ENCODE measurements around the gene CR1L.

DNA sequence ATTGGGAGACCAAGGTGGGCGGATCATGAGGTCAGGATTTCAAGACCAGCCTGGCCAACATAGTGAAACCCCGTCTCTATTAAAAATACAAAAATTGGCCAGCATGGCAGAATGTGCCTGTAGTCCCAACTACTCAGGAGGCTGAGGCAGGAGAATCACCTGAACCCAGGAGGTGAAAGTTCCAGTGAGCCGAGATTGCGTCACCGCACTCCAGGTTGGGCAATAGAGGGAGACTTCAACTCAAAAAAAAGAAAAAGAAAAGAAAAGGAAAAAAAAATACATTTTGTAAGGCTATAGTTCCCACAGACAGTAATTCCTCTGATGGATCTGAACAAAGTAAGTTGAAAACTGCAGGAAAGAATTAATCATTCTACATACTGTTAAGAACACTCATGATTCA is 58.8 kb downstream of the CR1L start:
- TF ChIP-seq YY1 (tag by site-specific recombination; IDR thresholded peaks at IDR 0.05) (no peak), ZNF677 (tag by site-specific recombination; IDR thresholded peaks at IDR 0.05) (no peak), ZNF140 (tag by site-specific recombination; IDR thresholded peaks at IDR 0.05) (no peak)
- TF ChIP-seq, protein P1, sequence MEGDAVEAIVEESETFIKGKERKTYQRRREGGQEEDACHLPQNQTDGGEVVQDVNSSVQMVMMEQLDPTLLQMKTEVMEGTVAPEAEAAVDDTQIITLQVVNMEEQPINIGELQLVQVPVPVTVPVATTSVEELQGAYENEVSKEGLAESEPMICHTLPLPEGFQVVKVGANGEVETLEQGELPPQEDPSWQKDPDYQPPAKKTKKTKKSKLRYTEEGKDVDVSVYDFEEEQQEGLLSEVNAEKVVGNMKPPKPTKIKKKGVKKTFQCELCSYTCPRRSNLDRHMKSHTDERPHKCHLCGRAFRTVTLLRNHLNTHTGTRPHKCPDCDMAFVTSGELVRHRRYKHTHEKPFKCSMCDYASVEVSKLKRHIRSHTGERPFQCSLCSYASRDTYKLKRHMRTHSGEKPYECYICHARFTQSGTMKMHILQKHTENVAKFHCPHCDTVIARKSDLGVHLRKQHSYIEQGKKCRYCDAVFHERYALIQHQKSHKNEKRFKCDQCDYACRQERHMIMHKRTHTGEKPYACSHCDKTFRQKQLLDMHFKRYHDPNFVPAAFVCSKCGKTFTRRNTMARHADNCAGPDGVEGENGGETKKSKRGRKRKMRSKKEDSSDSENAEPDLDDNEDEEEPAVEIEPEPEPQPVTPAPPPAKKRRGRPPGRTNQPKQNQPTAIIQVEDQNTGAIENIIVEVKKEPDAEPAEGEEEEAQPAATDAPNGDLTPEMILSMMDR (tag by site-specific recombination; IDR thresholded peaks at IDR 0.05) = no peak
- TF ChIP-seq, protein P2, sequence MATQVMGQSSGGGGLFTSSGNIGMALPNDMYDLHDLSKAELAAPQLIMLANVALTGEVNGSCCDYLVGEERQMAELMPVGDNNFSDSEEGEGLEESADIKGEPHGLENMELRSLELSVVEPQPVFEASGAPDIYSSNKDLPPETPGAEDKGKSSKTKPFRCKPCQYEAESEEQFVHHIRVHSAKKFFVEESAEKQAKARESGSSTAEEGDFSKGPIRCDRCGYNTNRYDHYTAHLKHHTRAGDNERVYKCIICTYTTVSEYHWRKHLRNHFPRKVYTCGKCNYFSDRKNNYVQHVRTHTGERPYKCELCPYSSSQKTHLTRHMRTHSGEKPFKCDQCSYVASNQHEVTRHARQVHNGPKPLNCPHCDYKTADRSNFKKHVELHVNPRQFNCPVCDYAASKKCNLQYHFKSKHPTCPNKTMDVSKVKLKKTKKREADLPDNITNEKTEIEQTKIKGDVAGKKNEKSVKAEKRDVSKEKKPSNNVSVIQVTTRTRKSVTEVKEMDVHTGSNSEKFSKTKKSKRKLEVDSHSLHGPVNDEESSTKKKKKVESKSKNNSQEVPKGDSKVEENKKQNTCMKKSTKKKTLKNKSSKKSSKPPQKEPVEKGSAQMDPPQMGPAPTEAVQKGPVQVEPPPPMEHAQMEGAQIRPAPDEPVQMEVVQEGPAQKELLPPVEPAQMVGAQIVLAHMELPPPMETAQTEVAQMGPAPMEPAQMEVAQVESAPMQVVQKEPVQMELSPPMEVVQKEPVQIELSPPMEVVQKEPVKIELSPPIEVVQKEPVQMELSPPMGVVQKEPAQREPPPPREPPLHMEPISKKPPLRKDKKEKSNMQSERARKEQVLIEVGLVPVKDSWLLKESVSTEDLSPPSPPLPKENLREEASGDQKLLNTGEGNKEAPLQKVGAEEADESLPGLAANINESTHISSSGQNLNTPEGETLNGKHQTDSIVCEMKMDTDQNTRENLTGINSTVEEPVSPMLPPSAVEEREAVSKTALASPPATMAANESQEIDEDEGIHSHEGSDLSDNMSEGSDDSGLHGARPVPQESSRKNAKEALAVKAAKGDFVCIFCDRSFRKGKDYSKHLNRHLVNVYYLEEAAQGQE (tag by site-specific recombination; IDR thresholded peaks at IDR 0.05) = no peak
